C4-2B (cell line): ENCODE results near the gene MVB12A.

Experiments
- ZFX ChIP-seq: fragments of 450-650 bp; IDR thresholded peaks from 2 replicates; pipeline ENCODE4 v1.6.1; 2017
- TF ChIP-seq, protein P1 (sequence below): fragments of 450-650 bp; conservative IDR thresholded peaks from 2 replicates; pipeline ENCODE4 v1.5.1; 2017; ENCODE audit warnings: mild to moderate bottlenecking

DNA sequence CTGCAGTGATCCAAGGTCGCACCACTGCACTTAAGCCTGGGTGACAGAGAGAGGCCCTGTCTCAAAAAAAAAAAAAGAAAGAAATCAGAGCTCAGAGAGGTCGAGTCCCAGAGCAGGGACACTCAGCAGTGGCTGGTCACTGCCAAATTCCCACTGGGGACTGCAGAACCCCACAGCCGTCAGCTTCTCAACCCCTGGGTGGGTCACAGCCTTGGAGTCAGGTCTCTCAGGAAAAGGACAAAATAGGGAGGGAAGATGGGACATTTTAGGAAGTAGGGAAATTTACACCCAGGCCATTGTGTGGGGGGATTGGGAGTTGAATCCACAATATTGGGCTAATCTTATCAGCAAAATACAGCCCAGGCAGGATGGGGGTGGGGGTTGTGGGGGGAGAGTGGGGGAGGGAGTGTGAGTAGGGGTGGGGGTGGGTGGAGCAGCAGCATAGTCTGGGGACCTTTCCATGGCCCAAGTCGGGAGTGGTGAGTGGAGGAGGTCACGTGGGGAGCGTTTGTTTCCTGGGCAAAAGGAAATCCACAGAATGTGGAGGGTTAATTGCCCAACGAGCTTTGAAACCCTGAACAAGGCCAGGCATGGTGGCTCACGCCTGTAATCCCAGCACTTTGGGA is 20.8 kb upstream of the MVB12A start:
- TF ChIP-seq, protein P1, sequence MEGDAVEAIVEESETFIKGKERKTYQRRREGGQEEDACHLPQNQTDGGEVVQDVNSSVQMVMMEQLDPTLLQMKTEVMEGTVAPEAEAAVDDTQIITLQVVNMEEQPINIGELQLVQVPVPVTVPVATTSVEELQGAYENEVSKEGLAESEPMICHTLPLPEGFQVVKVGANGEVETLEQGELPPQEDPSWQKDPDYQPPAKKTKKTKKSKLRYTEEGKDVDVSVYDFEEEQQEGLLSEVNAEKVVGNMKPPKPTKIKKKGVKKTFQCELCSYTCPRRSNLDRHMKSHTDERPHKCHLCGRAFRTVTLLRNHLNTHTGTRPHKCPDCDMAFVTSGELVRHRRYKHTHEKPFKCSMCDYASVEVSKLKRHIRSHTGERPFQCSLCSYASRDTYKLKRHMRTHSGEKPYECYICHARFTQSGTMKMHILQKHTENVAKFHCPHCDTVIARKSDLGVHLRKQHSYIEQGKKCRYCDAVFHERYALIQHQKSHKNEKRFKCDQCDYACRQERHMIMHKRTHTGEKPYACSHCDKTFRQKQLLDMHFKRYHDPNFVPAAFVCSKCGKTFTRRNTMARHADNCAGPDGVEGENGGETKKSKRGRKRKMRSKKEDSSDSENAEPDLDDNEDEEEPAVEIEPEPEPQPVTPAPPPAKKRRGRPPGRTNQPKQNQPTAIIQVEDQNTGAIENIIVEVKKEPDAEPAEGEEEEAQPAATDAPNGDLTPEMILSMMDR: no peak
- TF ChIP-seq ZFX: no peak
